ENCODE results near the gene HOOK2.
A peak's percentile ranks its signal among the peaks of the same experiment; 100 is the strongest.
"Not testable (repeated sequence)": the region's sequence is repeated elsewhere in the genome, so short reads cannot be mapped to it uniquely, and the experiment has no call there.

HOOK2 gene

DNA sequence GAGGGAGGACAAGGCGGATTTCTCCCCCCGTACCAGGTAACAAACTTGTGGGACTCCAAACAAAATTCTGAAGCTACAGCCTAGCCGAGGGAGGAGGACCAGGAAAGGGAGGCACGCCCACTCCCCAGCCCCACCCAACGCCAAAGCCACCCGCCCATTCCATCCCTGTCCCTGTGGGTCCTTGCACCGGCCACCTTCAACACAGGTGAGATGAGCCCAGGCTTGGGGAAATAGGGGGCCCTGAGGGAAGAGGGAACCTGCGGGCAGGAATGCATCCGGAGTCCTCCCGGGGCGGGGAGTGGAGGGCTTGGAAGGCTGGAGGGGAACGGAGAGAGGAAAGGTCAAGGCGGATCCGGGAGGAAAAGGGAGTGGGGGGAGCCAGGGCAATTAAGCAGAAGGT, 23.7 kb downstream of the HOOK2 start, which contains the start of gene BEST2:
BEST2 (plus strand) TSS at position 157 of the 400 bp plus-strand sequence. CDS start 802 bp downstream, outside the sequence.
- DNase-seq = no peak

DNA sequence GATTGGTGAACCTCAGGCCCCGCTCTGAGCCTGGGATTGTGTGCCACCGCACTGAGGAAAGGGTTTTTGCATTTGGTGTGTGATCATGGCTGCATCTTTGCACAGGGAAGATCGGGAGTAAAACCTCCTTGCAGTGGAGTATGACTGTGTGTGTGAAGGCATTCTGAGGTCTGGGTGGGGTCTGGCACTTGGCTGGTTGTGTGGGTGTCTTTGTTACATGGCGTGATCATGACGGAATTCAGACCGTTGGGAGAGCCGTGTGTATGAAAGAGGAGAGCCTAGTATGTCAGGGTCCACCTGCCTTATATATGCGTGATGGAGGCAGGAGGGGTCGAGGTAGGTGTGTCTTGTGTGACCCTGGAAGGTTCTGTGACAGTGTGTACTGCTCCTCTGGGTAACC, 24.5 kb downstream of the HOOK2 start:
- no peak for DNase-seq

DNA sequence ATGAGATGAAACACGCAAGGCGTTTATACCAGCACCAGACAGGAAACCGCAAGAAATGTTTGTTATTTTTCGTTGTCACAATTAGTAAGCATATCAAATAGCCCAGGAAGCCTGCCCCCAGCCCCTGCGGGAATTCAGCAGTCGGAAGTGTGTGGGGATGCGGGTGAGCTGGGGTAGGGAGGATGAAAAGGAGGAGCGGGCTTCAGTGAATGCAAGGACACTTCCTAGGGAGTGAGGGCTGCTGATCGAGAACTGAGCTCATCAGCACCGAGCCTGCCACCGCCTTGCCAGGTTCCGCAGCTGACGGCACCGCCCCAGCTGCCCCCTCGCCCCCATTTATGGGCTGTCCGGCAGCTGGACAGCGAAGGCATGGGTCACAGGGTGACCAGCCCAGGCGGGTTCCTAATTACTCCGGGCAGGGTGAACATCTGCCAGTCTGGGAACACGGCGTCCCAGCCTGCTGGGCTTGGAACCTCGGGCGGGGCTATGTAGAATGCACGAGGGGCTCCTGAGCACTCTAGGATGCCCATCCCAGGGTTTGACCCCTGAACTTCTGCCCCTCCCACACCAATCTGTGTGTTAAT, 25.3 kb downstream of the HOOK2 start:
- DNase-seq = no peak

DNA sequence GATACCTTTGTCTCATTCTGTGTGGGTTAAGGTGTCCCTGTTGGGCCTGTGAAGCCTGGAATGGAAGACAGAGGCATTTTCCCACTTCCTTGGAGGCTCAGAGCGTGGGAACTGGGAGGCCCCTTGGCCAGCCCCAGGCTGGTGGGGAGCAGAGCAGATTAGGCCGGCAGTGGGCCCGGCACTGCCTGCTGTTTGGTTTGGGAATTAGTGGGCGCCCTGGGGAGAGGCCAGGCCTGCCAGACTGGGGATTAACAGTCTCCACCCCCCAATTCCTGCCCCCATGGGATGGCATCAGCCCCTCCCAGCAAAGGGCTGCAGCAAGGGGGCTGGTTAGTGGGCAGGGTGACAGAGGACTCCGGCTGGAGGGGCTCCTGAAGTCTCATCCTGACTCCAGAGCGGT, 26.9 kb downstream of the HOOK2 start:
- DNase-seq = no peak

DNA sequence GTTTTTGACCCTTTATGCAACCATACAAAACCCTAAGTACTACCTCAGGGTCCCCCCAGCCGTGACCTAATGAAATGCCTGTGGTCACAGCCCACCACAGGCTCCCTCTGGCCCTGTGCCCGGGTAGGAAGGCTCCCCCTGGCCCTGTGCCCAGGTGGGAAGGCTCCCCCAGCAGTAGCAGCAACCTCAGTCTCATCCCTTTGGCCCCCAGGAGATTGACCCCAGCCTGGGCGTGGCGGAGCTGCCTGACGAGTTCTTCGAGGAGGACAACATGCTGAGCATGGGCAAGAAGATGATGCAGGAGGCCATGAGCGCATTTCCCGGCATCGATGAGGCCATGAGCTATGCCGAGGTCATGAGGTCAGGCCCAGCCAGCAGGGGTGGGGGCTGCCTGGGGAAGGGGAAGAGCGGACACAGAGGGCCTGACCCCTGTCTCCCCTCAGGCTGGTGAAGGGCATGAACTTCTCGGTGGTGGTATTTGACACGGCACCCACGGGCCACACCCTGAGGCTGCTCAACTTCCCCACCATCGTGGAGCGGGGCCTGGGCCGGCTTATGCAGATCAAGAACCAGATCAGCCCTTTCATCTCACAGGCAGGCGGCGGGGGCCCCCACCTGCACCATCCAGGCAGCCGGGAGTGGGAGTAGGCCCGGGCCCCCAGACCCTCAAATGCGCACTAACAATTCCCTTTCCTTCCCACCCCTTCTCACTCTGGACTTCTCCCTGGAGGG, 30.0 kb downstream of the HOOK2 start:
- DNase-seq = no peak

DNA sequence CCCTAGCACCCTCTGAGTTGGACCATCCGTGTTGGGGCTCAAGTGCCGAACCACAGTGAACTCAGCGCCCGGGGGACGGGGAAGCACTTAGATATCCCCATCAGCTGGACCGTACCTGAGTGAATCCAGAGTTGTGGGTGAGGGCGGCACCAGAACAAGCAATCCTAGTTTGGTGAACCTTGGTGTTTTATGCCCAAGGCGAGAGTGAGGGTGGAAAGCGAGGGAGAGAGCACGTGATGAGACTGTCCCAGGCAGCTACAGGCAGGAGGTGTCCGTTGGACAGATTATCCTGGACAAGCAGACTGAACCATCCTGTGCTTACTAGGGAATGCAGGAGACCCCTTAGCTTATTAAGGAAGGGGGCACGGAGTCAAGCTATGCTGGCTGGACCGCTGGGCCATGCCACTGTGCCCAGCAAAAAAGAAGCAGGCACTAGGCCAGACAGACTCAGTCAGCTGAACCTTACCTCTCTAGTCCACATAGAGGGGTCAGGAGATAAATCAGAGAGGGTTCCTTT, 37.5 kb downstream of the HOOK2 start:
- no peak for DNase-seq

DNA sequence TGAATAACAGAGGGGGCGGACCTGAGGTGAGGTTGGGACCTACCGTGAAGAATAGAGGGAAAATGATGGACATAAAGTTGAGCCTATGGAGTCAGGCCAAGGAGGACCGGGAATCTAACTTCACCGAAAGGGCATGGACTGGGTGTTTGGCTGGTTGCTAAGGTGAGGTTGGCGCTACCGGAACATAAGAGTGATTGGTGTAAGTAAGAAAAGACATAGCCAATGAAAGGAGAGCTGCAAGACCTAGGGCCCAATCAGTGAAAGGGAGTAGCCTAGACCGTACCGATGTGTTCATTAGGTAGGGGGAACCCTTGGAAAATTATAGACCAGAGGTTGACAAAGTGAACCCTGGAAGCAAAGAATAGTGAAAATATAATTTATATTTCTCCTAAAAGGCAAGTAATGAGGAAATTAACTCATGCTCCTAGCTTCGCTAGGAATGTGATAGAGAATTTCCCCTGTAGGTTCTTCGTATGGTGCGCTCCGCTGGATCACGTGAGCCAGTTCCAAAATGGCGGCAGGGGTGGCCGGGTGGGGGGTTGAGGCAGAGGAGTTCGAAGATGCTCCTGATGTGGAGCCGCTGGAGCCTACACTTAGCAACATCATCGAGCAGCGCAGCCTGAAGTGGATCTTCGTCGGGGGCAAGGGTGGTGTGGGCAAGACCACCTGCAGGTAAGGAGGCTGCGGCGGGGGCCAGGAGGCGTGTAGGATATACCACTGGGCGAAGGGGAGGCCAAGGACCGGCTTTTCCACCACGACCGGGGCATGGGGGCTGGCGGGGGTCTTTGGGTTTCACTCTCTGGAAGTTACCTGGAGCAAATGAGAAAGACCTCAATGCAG, 38.1 kb downstream of the HOOK2 start, which contains the start of gene GET3:
GET3 (plus strand) TSS at position 503 of the 840 bp plus-strand sequence; CDS start at position 512, 9 bp downstream.
- DNase-seq = peak; percentile 98

DNA sequence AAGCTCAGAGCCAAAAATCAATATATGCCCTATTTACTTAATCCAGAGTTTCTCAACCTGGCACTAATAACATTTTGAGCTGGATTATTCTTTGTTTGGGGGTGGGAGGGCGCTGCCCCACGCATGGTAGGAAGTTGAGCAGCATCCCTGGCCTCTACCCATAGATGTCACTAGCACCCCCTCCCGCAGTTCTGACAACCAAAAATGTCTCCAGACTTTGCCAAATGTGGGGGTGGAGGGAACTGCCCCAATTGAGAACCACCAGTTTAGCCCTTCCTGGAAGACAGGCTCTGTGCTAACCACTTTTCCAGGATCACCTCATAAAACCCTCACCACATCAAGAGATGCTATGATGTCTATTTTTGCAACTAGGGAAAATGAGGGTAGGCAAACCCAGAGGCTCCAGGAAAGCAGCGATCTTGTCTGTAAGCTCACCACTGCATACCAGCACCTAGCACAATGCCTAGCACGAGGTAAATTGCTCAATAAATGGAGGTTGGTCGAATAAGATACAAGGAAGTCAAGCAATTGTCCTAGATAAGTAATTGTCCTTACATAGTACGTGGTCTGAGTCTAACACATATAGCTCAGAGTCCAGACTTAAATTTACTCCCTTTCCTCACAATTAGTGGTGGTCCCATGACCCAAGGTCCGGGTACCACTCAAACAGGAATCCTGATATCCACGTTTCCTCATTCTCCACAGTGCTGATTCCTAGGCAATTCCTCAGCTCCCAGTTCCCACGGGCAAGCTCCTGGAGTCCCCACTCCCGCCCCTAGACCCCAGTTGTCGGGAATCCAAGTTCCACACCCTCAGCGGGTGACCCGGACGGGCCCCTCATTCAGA, 41.8 kb downstream of the HOOK2 start:
- no peak for DNase-seq

DNA sequence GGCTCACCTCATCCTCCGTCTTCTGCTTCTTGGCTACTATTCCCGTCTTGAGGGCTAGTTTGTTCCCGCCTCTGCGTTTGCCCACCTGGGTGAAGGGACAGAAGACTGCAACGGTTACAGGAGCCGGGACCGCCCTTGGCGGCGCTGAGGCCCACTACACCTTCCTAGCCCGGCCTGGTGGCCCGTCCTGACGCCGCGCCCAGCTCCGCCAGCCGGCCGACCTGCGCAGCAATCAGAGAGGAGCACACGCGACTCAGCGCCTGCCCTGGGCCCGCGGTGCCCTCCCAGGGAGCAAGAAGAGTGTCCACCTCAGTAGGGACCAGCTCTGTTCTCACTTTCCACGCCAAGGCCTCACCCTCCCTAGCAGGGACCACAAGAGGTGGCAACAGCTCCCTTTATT, 44.0 kb downstream of the HOOK2 start:
- no peak for DNase-seq

DNA sequence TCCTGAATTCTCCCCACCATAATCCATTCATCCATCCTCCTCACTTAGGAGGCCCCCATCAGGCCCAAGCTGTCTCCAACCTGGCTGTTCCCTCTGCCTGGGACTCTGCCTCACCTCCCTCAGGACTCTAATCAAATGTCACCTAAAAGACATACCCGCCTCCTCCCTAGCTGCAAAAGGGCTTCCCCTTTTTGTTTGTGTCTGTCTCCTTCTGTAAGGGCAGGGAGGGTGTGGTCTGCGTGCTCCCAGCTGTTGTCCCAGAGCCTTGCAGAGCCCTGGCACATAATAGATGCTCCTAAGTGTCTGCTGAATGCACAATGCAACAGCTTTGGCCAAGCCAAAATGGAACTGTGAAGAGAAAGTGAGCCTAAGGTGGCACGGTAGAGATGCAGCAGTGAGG, 45.3 kb downstream of the HOOK2 start:
- no peak for DNase-seq

DNA sequence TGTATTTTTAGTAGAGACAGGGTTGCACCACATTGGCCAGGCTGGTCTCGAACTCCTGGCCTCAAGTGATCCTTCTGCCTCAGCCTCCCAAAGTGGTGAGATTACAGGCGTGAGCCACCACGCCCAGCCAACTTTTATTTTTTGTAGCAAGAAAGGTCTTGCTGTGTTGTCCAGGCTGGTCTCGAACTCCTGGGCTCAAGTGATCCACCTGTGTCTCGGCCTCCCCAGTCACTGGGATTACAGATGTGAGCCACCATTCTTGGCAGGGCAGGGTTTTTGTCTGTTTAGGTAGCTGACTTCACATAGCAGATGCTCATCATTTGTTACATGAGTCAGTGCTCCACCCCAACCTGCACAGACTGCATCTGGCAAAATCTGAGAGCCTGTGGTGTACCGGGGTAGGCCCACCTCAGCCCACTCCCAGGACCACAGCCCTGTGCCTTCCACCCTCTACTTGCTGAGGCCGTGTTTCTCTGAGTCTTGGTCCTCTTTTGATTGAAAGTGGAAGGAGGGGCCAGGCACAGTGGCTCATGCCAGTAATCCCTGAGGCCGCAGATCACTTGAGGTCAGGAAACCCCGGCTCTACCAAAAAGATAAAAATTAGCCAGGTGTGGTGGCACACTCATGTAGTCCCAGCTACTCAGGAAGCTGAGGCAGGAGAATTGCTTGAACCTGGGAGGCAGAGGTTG, 47.5 kb downstream of the HOOK2 start:
- DNase-seq = no peak

DNA sequence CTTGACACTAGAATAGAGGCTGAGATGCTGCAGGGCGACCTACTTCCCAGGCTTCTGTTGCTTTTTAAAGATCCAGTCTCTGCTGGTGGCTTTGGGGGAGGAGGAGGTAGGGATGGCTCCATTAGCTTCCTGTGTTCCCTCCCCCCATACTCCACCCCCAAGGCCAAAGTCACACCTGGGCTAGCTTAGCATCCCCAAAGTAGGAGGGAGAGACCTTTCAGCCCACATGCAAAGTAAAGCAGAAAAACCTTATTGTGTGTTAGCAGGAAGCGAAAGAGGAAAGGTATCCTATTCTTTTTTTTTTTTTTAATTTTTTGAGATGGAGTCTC, 48.4 kb downstream of the HOOK2 start:
- DNase-seq = no peak

DNA sequence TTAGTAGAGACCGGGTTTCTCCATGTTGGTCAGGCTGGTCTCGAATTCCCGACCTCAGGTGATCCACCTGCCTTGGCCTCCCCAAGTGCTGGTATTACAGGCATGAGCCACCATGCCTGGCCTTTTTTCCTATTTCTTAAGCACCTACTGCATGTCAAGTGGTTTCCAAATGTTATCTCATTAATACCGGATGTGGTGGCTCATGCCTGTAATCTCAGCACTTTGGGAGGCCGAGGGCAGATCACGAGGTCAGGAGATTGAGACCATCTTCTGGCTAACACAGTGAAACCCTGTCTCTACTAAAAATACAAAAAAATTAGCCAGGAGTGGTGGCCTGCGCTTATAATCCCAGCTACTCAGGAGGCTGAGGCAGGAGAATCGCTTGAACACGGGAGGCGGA, 49.7 kb downstream of the HOOK2 start:
- DNase-seq = not testable (repeated sequence)

DNA sequence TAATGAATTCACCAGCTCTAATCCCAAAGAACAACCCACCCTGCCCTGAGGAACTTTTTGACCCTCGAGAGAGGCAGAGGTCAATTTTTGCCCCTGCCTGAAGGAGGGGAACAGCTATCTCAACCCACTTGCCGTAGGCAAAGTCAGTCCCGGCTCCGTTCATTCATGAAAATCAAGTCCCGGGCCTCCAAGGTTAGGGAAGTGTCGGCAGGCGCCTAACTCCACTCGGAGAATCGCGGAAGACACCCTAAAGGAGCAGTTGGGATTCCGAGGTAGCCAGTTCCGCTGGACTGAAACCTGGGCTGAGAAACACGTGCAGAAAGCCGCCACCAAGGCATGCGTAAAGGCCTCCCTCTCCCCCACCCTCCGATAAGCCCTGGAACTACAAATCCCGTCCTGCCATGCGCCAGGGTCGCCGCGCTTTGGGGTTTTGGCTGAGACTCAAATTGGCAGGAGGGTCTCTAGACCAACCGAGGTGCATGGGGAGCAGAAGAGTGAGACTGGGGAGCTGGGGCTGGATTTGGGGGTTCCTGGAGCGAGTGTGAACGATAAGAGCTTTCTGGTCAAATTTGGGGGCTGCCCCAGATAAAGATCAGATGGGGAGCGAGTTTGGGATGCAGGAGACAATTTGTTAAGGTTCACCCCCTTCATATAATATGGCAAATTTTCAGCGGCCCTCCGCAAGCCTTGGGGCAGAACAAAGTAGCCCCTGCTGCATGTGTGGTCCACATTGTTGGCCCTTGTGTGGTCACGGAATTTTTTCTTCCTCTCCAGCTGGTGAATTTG, 51.5 kb downstream of the HOOK2 start, which contains the start of gene TNPO2:
TNPO2 (minus strand) TSS at position 292 of the 786 bp plus-strand sequence. CDS start 2,955 bp downstream, outside the sequence.
- DNase-seq = peak; percentile 33

DNA sequence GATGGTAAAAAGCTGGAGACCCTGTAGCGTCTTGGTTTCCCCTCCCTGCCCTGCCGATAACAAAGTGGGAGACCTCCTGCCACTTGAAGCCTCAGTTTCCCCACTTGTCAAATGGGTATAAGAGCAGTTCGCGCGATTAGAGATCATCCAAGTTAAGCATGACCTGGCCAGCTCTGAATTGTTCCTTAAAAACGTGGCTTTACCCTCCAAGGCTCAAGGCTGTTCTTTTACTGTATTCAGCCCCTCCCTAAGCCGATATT, 52.0 kb downstream of the HOOK2 start:
- no peak for DNase-seq

DNA sequence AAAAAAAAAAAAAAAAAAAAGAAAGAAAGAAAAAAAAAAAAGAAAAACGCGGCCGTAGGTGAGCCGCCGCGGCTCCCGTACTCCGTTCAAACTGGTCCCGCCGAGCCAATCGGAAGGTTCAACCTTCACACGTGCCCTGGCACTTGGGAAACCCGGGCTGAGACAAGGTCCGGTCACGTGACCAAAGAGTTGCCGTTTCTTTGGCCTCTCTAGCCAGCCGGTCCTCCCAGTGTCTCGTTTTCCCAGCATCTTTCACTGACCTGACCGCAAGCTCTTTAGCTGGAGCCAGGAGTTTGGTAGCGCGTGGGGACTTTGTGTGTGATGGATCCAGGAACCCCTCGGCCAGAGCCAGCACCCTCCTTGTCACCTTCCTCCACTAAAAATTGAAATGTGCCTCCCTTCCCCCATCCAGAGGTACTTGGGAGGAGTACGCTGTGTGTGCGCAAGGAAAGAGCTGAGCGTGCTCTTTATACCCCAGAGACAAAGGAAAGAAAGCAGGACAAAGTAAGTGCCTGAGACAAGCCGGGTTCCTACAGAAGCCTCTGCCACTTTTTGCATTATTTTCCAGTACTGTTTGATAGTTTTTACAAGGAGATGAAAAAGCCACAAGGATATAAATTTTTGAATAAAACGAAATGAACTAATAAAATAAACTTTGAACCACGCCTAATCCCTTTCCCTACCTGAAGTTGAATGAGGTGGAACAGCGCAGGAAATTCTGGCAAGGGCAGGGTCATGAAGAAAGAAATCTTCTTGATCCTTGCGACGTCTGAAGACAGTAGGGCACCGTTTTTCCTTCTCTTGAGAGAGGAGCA, 52.6 kb downstream of the HOOK2 start:
- peak; percentile 98 for DNase-seq

DNA sequence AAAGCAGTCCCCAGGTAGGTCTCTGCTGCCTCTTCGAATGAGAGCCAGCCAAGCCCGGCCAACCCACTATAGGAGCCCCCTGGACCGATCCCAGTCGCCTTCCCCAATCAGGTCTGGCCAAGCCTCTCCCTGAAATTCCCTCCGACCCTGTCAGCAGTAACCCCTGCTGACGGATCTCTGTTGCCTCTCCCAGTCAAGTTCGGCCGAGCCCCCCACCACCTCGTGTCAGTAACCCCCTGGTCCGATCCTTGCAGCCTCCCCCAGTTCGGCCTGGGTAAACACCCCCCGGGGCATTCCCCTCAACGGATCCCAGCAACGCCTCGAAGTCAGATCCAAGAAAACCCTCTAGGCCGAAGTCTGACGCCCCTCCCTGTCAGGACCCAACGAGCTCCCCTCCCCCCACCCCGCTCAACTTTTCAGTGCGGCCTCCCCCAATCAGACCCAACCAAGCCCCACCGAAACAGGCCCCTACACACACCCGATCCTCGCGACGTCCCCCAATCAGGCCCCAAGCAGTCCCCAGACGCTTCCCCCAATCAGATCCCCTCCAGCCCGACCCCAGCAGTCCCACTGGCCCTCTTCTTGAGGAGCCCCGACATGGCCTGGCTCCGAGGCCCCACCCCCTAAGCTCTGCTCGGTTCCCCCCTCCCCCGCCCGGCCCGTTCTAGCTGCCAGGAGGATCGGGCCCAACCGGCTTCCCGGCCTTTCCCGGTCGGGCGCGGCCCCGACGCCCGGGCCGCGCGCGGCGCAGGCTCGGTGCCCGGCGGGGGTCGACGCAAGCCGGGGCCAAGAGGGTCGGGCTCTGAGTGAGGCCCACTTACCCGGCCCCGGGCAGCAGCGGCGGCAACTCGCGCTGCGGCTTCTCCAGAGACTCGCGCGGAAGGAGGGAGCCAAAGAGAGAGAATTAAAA, 53.4 kb downstream of the HOOK2 start:
- DNase-seq = peak; percentile 39

DNA sequence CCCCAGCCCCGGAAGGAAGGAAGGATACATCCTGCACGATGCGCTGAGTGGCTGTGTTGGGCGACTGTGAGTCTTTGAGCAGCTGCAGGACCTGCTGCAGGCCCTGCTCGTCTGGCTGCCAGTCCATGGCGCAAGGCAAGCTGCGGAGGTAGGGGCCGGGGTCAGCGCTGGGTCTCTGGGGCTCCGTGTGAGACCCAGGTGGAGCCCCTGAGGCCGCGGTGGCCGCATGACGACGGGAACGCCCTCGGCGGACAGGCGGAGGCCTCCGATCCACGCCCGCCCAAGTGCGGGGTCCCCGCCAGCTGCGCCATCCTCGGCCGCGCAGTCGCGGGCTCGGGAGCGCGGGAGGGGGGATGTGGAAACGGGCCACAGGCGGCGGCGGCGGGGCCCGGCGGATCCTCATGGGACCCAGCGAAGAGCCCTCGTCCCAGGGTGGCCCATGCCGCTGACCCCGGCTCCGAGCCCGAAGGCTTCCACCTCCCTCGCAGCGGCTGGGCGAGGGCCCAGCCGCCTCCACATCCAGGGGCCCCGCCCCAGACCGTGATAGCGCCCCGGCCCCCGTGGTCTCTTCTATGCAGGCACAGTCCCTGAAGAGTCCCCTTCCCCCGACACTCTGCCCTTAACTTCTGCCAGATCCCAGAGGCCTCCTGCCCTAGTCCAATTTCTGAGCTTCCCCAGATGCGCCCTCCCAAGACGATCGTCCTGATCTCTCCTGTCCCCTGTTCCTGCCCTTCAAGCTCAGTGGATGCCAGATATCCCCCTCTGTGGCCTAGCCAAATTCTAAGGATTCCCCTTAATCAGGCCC, 54.3 kb downstream of the HOOK2 start:
- DNase-seq = no peak
